Fibroblast of skin of back (primary cell): ENCODE data around the gene RERE.
A peak's percentile ranks its signal among the peaks of the same experiment; 100 is the strongest.

Experiments used
- DNase-seq: peaks from one replicate; pipeline ENCODE4 v3.0.0-alpha.2; 2013

RERE gene

GRCh38 chr1:8565802-8566201 is 251.6 kb downstream of the RERE start:
- DNase-seq: no peak

GRCh38 chr1:8563944-8564537 is 253.4 kb downstream of the RERE start:
- no peak for DNase-seq

- DNase-seq: peak; percentile 50
Measured at GRCh38 chr1:8562881-8563865, 254.3 kb downstream of the RERE start.

GRCh38 chr1:8562222-8562621 is 255.2 kb downstream of the RERE start:
- DNase-seq: no peak

- peak; percentile 40 for DNase-seq
Measured at GRCh38 chr1:8560611-8561544, 256.6 kb downstream of the RERE start.

- no peak for DNase-seq
Measured at GRCh38 chr1:8560035-8560434, 257.4 kb downstream of the RERE start.

GRCh38 chr1:8555582-8555981 is 261.9 kb downstream of the RERE start:
- no peak for DNase-seq

GRCh38 chr1:8554956-8555534 is 262.4 kb downstream of the RERE start:
- peak; percentile 15 for DNase-seq

- DNase-seq: no peak
Measured at GRCh38 chr1:8552820-8553397, 264.5 kb downstream of the RERE start.

- no peak for DNase-seq
Measured at GRCh38 chr1:8551613-8552489, 265.6 kb downstream of the RERE start.

- no peak for DNase-seq
Measured at GRCh38 chr1:8551057-8551456, 266.4 kb downstream of the RERE start.

- DNase-seq: no peak
Measured at GRCh38 chr1:8547791-8548190, 269.6 kb downstream of the RERE start.

GRCh38 chr1:8545078-8545477 is 272.4 kb downstream of the RERE start:
- DNase-seq: no peak

GRCh38 chr1:8544644-8545043 is 272.8 kb downstream of the RERE start:
- DNase-seq: no peak

- no peak for DNase-seq
Measured at GRCh38 chr1:8543965-8544364, 273.5 kb downstream of the RERE start.

- DNase-seq: peak; percentile 48
Measured at GRCh38 chr1:8541961-8542521, 275.4 kb downstream of the RERE start.

- DNase-seq: peak; percentile 32
Measured at GRCh38 chr1:8540971-8541370, 276.5 kb downstream of the RERE start.

- peak; percentile 77 for DNase-seq
Measured at GRCh38 chr1:8540261-8540941, 277.0 kb downstream of the RERE start.

GRCh38 chr1:8539683-8540082 is 277.8 kb downstream of the RERE start:
- DNase-seq: no peak

- no peak for DNase-seq
Measured at GRCh38 chr1:8538502-8538901, 278.9 kb downstream of the RERE start.
